Epithelial cell of esophagus (primary cell): ENCODE measurements around the gene TYRO3.
A peak's percentile ranks its signal among the peaks of the same experiment; 100 is the strongest.

Experiments
- DNase-seq: peaks from one replicate; pipeline ENCODE4 v3.0.0; 2010; ENCODE audit warnings: low read depth
- H3K4me3 ChIP-seq: 2 replicates; pipeline ENCODE4 v1.5.1; 2011; ENCODE audit warnings: mild to moderate bottlenecking, low read length, control low read depth
- TF ChIP-seq, protein P1 (sequence below): IDR thresholded peaks from 2 replicates; pipeline ENCODE4 v1.5.1; 2011; ENCODE audit warnings: low read depth, mild to moderate bottlenecking, low read length, control low read depth, inconsistent platforms; ENCODE audit not compliant: insufficient read depth; ENCODE audit errors: missing control alignments

Gene TYRO3

DNA sequence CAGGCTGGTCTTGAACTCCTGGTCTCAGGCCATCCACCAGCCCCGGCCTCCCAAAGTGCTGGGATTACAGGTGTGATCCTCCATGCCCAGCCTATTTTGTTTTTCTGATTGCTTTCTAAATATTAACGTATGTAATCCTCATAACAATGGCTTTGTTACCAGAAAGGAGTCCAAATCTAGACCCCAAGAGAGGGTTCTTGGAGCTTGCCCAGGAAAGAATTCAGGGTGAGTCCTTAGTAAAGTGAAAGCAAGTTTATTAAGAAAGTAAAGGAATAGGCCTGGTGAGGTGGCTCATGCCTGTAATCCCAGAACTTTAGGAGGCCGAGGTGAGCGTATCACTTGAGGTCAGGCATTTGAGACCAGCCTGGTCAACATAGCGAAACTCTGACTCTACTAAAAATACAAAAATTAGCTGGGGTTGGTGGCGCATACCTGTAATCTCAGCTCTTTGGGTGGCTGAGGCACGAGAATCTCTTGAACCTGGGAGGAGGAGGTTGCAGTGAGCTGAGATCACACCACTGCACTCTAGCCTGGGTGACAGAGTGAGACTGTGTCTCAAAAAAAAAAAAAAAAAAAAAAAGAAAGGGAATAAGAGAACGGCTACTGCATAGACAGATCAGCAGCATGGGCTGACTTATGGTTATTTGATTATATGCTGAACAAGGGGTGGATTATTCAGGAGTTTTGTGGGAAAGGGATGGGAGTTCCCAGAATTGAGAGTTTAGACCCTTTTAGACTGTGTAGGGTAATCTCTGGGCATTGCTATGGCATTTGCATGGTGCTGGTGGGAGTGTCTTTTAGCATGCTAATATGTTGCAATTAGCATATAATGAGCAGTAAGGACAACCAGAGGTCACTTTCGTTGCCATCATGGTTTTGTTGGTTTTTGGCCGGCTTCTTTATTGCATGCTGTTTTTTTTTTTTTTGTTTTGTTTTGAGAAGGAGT, 36.1 kb downstream of the TYRO3 start:
- DNase-seq: no peak
- TF ChIP-seq, protein P1, sequence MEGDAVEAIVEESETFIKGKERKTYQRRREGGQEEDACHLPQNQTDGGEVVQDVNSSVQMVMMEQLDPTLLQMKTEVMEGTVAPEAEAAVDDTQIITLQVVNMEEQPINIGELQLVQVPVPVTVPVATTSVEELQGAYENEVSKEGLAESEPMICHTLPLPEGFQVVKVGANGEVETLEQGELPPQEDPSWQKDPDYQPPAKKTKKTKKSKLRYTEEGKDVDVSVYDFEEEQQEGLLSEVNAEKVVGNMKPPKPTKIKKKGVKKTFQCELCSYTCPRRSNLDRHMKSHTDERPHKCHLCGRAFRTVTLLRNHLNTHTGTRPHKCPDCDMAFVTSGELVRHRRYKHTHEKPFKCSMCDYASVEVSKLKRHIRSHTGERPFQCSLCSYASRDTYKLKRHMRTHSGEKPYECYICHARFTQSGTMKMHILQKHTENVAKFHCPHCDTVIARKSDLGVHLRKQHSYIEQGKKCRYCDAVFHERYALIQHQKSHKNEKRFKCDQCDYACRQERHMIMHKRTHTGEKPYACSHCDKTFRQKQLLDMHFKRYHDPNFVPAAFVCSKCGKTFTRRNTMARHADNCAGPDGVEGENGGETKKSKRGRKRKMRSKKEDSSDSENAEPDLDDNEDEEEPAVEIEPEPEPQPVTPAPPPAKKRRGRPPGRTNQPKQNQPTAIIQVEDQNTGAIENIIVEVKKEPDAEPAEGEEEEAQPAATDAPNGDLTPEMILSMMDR: no peak
- H3K4me3 ChIP-seq: no peak overlapping the region

DNA sequence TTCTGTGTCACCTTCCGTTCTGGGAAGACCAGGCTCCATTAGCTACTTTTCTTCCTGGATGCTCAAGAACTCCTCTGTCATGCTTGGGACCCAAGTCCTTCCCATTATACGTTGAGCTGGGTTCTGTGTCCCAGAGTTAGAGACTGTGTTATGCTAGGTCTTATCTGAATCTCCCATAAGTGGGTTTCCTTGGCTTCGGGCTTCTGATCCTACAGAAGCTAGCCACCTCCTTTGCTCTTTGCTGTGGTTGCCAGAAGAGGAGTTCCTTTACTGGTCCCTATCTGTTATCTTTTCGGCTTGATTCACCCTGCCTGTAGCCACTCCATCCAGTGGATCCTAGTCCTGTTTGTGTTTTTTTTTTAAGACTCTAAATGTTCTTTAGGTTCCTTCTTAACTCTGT, 38.0 kb downstream of the TYRO3 start:
- no peak overlapping the region for H3K4me3 ChIP-seq
- no peak for DNase-seq
- TF ChIP-seq, protein P1: no peak

DNA sequence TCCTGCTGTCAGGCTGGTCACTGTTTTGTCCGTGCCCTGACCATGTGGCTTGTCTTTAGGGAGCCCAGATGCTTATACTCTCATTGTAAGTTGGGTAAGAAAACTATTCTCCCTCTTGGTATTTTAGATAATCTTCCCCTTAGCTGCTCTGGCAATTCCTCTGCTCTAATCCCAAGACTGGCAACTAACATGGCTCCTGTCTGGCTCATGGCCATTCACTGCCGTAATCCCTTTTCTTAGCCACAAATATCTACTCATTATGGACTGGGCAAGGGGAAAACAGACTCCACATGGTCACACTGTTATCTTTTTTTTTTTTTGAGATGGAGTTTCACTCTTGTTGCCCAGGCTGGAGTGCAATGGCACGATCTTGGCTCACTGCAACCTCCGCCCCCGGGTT, 38.8 kb downstream of the TYRO3 start:
- H3K4me3 ChIP-seq: no peak overlapping the region
- no peak for DNase-seq
- TF ChIP-seq, protein P1: no peak

DNA sequence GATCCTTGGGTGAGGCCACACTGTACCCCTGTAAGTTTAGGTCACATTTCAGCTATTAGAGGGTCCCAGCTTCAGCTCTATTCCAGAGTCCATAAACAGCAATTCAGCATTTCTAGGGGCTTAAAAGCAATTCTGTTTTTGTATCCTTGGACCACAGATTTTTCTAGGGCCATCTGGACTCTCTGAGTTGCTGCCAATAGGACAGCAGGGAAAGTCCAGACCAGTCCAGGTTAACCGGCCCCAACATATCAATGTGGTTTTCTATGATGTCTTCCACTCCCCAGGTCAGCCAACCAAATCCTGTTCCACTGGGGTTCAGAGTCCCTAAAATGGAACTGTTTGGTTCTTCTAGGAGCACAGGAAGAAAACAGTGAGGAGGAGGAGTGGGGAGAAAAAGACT, 40.0 kb downstream of the TYRO3 start:
- no peak overlapping the region for H3K4me3 ChIP-seq
- TF ChIP-seq, protein P1: no peak

DNA sequence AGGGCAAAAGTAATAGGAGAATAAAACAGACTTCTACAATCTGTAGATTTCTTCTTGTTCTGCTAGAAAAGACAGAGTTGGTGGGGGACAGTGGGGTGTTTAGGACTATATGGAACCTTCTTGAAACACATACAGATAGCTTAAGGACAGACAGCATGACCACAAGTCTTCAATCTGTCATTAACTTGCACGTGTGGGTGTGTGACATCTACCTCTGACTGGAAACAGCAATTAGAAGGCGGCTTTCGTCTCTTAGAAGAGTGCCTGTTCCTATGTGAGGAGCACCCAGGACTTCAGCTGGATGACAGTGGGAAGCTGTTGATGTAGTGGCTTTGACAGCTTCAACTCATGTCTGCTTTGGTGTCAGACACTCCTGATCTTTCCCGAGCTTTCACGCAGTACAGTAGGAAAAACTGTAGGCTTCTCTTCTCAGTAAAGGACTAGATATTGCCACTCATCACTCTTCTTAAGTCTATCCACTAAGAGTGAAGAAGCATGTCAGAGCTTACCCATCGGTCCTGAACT, 44.5 kb downstream of the TYRO3 start:
- DNase-seq: no peak
- no peak overlapping the region for H3K4me3 ChIP-seq
- TF ChIP-seq, protein P1: no peak

More for the DNA sequence above, 40.0 kb downstream of the TYRO3 start:
- no peak for DNase-seq

DNA sequence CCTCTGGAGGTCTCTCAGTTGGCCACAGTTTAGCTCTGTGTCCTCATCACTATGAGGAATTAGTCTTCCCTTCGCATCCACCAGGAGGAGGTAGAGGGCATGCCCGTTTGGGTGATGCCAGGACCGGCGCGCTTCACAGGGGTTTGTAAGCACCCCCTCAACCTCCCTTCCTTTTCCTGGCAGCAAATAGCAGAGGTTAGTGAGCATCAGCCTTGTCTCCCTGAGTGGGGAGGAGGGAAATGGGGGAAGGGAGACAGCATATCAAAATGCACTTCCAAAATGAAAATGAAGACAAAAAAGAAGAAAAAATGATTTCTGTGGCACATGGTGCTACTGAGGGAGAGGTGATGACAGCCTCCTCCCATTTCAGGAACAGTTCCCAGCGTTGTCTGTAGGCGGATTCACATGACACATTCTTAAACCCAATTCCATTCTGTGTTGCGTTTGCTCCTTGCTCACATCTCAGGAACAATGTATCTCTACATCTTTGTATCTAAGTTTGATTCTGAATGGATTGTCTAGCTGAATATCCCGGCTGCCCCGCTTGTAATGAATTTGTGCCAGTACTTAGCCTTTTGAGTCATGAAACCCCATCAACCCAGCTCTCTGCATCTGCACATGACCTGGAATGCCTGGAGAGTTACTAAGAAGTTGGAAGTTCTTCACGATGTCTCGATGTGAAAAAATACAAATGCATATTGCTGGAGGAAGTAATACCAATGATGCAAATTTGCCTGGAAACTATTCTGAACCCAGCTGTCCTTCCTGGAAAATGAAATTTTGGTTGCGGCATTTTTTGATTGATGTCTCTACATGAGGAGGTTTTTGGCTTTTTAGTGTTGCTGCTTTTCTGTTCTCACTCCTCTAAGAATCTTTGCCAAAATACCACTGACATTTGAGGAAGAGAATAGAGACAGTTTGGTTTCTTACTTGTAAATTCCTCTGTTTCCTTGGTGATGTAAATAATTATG, 45.2 kb downstream of the TYRO3 start:
- TF ChIP-seq, protein P1: peak; percentile 76
- no peak overlapping the region for H3K4me3 ChIP-seq
- DNase-seq: peak; percentile 67
